ENCODE results near the gene CASK.

DNA sequence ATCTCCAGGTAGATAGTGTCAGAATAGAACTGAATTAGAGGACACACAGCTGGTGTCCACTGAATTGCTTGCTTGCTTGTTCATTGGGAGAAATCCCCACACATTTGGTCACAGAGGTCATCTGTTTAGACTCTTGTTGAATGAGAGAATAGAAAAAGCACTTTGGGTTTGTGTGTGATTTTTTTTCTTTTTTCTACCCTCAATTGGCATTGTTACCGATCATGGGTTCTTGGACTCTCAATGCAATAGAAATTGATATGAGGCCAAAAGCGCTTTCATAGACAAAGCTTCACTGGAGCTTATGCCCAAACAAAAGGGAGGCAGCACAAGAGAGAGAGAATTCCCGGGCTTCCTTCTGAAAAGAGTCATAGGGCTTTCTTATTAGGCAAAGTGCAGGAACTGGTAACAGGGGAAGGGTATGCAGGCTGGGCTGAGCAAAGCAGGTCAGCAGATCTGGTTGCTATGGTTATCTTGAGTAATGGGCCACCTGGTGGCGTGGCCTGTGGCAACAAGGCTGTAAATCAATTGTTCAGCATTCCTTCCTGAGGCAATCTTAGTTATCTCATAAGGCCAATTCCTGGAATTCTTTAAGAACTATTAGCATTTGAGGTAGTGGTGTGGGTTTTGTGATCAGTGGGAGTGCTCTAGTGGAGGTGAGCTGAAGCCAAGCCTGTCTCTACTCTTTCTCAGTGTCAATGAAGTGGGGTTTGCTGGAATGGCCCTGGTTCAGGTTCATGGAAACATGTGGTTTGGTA, 204.7 kb downstream of the CASK start:
- TF ChIP-seq POLR2A (IDR thresholded peaks at IDR 0.05; ENCODE audit: low read length) (no peak), GATA1 (IDR thresholded peaks at IDR 0.05; ENCODE audit: low read depth, low read length) (no peak)

Measured in erythroblast (primary cell).